M059J (cell line): ENCODE measurements around the gene CINP. TPM values are rescaled to one million over a fixed set of nuclear protein-coding genes. Genes with fewer than 3 reads are reported as not detected.
"Not testable (repeated sequence)": the region's sequence is repeated elsewhere in the genome, so short reads cannot be mapped to it uniquely, and the experiment has no call there.

Experiments used
- DNase-seq: peaks from one replicate; pipeline ENCODE4 v3.0.0-alpha.2; 2012; ENCODE audit warnings: low read depth
- total RNA-seq: library from RNA; depleted of rRNA; stranded (reverse); fragments of >200 nt; shearing (Covaris generic); gene quantifications from 2 replicates; pipeline ENCODE4 v1.2.3, GENCODE V29; 2014

Gene CINP
- total RNA-seq, 1 experiment from 2014 or later, result 36.1 TPM

DNA sequence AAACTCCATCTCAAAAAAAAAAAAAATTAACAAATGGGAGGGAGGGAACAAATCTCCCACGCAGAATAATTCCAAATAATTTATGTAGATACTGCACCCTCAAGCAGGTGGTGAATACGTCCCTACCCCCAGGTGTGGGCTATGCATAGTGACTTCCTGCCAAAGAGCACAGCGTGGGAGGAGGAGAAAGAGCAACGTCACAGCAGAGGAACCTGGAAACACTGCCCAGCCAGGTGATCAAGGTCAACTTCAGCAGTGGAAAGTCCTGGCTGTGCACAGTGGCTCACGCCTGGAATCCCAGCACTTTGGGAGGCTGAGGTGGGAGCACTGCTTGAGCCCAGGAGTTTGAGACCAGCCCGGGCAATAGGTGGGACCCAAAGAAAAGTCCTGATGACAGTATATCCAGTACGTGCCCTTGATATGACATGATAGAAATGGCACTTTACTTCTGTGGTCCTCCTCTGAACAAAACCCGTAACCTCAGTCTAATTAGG lies 9.5 kb downstream of the CINP start:
- no peak for DNase-seq

DNA sequence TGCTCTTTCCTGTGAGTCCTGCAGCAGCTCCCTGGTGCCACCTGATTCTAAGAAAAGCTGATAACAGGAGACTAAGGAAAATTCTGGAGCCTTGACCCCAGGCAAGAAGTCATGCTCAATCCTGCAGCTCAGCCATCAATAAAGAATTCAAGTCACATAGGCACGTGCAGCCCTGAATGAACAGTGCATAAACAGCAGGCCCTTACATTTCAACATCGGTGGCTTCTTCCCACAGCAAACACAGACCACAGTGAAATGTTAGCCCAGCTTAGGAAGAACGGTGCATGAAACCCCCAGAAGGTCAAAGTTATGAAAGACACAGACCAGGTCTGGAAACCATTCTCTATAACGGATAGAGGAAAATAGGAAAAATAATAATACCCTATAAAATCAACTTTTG lies 10.5 kb downstream of the CINP start:
- no peak for DNase-seq

DNA sequence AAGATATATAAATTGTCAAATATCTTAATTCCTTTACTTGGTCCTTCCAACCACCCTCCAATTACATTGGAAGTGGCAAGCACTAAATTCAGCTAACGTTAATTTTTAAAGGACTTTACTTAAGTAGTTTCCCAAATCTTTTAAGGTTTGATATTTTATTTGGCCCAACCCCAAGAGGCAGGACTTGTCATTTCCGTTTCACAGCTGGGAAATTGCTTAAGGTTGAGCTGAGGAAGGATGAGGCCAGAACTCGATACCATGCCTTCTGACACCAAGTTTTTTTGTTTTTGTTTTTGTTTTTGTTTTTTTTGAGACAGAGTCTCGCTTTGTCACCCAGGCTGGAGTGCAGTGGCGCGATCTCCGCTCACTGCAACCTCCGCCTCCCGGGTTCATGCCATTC lies 11.1 kb downstream of the CINP start:
- not testable (repeated sequence) for DNase-seq

DNA sequence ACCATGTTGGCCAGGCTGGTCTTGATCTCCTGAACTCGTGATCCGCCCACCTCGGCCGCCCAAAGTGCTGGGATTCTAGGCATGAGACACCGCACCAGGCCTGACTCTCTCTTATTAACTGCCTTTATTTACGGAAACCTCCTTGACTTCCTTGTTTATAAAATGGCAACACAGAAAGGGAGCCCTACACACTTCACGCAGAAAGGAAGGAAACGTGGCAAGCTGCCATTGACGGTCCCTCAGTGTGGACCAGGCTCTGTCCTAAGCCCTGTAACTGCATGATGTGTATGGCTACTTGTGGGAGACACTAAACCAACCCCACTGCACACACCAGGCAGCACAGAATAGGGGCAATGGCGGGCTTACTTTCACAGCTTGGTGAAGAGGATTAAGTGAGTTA lies 11.7 kb downstream of the CINP start:
- DNase-seq, result no peak

DNA sequence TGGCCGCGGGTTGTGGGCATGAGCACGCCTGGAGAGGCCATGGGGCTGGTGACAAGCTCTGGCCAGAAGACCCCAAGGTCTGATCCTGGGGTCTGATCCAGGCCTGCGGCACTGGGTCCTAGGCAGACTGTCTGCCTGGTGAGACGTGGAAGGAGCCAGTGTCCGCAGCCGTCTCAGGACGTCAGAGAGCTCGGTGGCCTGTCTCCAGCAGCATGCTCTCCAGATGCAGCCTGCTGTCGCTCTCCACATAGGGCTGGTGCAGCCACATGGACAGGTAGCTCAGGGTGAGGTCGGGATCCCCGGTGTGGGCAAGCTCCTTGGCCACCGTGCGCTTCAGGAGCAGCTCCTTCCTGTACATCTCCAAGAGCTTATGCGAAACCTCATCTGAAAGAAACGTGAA lies 14.3 kb downstream of the CINP start:
- DNase-seq, result no peak

DNA sequence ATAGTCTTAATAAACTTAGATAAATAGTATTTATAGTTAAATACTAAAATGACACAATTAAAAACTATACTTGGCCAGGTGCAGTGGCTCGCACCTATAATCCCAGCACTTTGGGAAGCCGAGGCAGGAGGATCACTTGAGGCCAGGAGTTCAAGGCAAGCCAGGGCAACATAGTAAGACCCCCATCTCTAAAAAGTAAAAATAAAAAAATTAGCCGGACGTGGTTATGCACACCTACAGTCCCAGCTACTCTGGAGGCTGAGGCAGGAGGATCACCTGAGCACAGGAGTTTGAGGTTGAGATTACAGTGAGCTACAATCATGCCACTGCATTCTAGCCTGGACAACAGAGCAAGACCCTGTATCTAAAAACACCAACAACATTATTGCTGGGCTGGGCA lies 16.0 kb downstream of the CINP start:
- no peak for DNase-seq

DNA sequence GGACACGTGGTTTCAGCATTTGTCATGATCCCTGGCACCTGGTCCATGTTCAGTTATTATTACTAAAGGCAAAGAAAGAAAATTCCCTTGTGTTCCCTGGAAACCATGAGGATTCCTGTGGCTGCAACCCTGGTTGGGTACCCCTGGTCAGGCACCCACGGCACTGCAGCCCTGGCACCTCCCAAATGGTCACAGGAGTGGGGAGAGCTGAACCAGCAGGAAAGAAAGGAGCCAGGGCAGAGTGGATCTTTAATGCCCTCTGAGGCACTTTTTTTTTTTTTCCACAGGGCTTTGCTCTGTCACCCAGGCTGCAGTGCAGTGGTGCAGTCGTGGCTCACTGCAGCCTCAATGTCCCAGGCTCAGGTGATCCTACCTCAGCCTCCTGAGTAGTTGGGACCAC lies 17.5 kb downstream of the CINP start:
- no peak for DNase-seq

DNA sequence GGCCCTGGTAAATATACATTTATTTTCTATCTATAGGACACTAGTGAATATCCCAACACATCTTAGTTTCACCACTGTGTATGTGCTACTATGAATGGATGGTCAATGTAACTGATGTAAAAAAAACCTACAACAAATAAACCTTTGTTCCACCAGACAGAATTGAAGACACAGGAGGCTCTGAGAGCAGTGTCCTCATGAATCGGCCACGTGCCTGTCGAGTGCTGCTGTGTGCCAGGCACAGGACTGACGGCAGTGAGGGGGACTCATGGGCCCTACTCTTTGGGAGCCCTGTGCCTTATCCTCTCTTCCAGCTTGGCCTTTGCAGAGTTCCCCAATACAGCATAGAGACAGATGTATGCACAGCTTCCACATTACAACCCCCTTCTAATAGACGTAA lies 18.2 kb downstream of the CINP start:
- DNase-seq, result no peak

DNA sequence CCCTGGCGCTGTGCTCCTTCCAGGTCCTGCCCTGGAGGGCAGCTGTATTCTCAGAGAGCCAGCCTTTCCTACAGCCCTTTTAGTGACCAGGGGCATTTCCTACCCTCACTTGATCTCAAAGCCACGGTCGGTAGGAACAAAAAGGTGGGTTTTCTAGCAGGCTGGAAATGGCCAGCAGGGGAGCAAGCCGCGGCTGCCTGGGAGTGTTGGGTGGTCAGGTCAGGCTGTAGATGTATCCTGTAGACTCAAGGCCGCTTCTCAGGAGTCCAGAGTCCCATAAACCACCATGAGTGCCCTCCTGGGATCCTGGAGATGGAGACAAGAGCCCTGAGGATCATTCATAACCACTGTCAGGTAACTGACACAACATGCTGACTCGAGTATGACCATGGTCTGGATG lies 18.6 kb downstream of the CINP start:
- DNase-seq, result no peak

DNA sequence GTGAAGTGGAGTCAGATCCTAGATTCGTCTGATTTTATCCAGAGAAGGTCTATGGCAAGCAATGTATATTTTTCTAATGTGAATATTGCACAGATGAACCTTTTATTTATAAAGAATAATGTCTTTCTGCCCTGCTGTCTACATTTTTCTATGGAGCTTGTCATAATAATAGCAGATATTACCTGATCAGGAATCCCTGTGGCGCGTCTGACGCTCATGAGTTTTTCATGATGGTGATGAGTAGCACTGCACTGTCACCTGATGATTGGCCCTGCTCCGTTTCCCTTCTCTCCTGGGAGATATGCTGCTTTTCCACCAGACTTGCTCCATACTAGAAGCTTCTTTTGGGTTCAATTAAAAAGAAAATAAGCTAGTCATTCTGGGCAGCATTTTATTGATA lies 20.5 kb downstream of the CINP start:
- DNase-seq, result no peak

DNA sequence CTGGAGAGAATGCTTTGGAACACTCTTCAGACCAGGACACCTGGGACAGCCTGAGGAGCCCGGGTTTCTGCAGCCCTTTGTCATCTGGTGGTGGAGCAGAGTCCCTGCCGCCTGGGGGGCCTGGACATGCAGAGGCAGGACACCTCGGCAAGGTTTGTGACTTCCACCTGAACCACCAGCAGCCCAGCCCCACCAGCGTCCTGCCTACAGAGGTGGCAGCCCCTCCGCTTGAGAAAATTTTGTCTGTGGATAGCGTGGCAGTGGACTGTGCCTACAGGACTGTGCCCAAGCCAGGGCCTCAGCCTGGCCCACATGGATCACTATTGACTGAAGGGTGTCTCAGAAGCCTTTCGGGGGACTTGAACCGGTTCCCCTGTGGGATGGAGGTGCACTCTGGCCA lies 21.1 kb downstream of the CINP start:
- DNase-seq, result no peak

DNA sequence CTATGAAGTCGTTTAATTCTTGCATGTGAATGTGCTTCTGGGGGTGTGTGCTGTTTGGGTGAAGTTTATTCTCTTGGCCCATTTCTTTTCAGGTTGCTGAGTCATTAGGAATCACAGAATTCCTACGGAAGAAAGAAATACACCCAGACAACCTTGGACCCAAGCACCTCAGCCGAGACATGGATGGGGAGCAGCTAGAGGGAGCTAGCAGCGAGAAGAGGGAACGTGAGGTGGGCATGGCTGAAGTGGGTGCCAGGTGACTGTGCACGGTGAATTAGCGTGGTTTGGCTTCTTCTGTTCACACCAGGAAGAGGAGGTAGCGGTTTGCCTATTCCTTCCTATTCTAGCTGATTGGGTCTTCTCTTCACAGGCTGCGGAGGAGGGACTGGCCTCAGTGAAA lies 24.0 kb downstream of the CINP start:
- DNase-seq, result no peak

DNA sequence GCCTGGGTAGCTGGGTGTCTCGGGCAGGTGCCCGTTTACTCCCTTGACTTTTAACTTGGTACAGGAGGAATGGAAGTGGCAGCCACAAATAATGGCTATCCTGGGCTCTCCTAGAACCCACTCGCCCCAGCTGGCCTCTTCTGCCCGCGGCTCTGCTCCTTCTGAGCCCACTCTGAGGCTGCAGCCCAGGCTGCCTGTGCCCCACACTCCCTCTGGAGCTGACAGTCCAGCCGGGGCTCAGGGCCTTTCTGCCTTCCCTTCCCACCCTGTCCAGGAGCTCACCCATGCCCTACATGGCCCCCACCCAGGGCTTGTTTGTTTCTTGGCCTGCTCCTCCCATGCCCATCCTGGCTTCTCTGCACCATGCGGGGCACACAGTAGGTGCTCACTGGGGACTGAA lies 27.5 kb downstream of the CINP start:
- DNase-seq, result no peak

DNA sequence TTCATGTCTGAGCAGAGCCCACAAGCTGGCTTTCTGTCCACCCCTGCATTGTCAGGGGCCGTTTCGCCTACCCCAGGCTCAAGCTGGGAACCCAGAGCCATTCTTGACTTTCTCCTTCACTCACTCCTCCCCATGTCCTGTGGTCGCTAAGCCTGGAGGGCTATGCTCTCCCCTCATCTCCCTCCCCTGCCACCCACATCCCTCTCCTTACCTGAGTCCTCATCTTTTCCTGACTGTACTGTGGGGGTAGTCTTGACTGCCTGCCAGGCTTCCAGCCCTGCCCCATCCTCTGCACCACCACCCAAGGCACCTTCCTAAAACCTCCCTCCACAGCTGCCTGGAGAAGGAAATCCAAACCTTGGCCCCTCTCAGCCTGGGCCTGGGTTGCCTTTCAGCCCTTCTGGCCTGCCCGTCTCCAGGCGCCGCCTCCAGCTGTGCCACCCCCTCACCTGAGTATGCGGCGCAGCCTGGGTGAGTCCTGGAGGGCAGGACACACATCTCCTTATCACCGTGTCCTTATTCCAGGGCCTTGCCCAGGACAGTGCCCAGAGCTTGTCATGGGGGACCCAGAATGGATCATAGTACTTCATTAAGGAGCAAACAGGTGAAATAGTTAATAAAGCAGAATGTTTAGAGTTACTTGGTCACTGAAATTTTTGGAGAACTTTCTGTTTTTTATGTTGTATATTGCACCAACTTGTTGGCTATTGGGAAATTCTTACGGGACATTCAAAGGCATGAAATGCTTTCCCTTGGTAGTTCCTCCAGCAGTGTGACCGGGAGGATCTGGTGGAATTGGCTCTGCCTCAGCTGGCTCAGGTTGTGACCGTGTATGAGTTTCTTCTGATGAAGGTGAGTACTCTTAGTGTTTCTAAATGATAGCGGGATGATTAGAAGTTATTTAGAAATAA lies 28.6 kb downstream of the CINP start:
- DNase-seq, result no peak

DNA sequence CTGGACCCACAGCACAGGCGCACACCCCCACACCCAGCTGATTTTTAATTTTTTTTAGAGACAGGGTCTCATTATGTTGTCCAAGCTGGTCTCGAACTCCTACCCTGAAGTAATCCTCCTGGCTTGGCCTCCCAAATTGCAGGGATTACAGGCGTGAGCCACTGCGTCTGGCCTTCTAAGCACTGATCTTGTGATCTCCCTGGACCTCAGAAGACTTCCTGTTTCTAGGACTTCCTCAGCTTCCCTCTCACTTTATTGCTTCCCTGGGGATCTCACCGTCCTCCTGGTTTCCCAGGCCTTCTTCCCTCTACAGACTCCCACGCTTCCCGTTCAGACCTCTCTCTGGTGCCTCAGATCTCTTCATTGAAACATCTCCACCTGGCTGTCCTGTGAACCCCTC lies 29.3 kb downstream of the CINP start:
- DNase-seq, result no peak

DNA sequence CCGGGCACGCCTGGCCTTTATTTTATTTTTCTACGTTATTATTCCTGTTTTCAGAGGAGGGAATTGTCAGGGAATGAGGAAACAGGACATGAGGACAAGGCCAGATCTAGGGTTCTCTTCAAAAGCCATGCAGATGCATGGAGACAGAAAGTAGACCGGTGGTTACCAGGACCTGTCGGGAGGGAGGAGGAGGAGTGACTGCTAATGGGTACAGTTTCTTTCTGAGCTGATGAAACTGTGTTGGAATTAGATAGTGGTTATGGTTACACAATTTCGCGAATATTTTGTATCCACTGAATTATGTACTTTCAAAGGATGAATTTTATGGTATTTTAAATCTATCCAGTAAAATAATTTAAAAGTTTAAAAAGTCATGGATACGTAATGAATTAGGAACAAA lies 31.9 kb downstream of the CINP start:
- DNase-seq, result no peak

DNA sequence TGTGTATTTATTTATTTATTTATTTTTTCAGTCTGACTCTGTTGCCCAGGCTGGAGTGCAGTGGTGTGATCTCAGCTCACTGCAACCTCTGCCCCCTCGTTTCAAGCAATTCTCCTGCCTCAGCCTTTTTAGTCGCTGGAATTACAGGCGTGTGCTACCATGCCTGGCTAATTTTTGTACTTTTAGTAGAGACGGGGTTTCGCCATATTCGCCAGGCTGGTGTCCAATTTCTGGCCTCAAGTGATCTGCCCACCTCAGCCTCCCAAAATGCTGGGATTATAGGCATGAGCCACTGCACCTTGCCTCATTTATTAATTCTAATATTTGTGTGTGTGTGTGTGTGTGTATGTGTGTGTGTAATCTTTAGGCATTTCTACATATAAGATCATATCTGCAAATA lies 33.3 kb downstream of the CINP start:
- not testable (repeated sequence) for DNase-seq

DNA sequence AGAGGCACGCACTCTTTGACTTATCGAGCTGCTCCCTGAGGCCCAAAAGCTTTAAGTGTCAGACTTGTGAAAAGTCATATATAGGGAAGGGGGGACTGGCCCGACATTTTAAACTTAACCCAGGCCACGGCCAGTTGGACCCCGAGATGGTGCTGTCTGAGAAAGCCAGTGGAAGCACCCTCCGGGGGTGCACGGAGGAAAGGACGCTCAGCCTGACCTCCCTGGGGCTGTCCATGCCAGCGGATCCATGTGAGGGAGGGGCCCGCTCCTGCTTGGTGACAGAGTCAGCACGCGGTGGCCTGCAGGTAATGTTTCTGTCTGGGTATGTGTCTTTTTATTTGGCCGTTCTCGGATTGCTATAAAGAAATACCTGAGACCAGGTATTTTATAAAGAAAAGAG lies 36.1 kb downstream of the CINP start:
- DNase-seq, result no peak

DNA sequence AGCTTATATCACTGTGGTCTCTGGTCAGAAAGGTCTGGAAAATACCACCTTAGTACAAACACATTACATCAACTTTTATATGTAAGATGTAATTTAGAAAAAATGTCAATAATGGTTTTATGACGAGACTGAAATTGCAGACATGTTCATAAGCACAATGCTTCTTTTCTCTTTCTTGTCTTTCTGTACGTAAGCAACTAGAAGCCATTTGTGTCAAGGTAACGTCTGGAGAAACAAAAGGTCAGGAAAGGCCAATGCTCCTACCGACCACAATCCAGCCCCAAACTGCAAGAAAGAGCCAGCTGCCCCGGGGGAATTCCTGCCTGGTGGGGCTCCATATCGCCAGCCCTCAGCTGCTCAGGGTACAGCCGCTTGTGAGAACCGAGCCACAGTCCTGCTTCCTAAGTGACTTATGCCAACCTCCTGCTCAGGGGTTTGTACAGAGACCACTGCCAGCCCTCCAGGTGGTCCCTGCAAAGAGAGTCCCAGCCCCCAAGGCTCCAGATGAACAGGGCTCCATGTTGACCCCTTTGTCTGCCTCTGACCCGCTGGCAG lies 36.8 kb downstream of the CINP start:
- peak; percentile 36 for DNase-seq

DNA sequence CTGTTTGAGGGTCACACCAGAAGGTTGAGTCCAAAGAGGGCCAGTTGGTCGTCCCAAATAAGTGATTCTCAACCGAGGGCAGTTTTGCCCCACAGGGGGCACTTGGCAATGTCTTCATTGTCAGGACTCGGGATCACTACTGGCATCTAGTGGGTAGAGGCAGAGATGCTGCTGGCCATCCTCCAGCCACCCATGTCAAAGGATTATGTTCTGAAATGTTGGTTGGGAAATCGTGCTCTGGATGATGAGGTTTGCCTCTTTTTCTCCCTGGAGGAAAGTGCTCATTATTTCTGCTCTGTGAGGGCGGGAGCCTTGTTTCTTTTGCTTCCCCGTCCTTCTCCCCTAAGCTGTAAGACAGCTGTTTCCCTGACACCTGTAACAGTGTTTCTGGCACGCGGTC lies 39.6 kb downstream of the CINP start:
- peak; percentile 65 for DNase-seq

DNA sequence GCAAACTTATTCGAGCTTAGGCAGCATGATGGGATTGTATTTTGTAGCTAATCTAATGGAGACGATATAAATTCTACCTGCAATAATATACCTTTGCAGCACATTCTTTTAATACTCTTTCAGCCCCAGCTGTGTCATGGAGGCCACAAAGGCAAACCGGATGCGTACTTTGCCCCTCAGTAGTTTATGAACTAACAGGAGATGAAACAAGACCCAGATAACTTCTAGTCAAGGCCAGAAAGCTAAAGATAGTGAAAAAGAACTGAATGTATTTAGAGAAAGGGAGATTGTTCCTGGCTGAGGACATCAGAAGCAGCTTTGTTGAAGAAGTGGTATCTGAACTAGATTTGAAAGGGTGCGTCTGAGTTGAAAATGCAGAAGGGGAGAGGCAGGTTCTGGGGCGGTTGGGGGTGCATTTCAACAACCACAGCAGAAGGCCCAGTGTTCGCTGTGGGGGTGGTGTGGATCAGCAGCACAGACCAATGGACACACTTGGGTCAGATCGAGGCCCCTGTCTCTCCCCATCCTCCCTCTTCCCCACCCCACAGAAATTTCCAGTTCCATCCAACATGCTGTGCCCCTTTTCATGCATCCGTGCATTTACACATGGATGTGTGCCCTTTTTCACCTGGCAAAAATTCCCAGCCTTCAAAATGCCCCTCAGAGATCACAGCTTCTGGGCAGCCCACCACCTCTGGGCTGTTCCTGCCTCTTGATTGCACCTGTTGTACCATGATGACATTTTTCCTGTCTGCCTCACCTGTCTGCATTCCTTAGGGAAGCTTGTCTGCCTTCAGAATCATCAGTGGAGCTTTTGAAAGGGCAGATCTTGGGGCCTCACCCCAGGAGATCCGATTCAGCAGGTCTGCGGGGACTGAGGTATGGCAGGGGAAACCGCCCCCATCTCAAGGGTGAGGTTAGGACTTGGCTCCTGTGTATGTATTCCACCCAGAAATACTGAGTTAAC lies 41.0 kb downstream of the CINP start:
- DNase-seq, result no peak
